SK-N-MC (cell line): ENCODE data around the gene PPP2R2C.

Source experiments
- EZH2 ChIP-seq: fragments of 200-600 bp; sonication (generic); IDR thresholded peaks from one replicate; pipeline ENCODE4 v1.6.1; 2017; ENCODE audit warnings: antibody characterized with exemption
- FOXP2 ChIP-seq: optimal IDR thresholded peaks from 2 replicates; pipeline ENCODE3; 2011; ENCODE audit warnings: mild to moderate bottlenecking, moderate library complexity; ENCODE audit not compliant: insufficient read depth; ENCODE audit errors: extremely low read length, control extremely low read depth
- POLR2AphosphoS5 ChIP-seq: IDR thresholded peaks from 2 replicates; pipeline ENCODE4 v1.6.1; 2012; ENCODE audit warnings: mild to moderate bottlenecking, low read depth, low read length, borderline replicate concordance

DNA sequence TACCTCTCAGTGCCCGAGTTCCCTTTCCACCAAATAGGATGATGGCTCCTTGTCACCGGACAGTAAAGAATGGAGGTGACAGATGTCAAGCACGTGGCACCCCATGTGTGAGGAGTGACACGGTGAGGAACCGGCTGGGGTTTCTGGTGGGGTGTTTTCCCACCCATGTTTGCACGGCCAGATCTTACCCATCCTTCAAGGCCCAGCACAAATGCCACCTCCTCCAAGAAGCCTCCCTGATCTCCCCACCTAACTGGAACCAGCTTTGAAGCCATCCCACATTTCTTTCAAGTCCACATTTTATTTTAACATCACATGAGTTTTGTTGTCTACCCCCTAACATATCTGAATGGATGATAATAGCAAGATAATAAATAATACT lies 139.8 kb downstream of the PPP2R2C start:
- TF ChIP-seq POLR2AphosphoS5: no peak
- TF ChIP-seq EZH2: no peak
- no peak for TF ChIP-seq FOXP2
